SIG-M5 (cell line): ENCODE data around the gene CHST12.
"Not testable (repeated sequence)": the region's sequence is repeated elsewhere in the genome, so short reads cannot be mapped to it uniquely, and the experiment has no call there.

ENCODE experiments used
- DNase-seq: peaks from one replicate; lab custom pipeline; 2025; lab: John Stamatoyannopoulos, UW

CHST12 gene

DNA sequence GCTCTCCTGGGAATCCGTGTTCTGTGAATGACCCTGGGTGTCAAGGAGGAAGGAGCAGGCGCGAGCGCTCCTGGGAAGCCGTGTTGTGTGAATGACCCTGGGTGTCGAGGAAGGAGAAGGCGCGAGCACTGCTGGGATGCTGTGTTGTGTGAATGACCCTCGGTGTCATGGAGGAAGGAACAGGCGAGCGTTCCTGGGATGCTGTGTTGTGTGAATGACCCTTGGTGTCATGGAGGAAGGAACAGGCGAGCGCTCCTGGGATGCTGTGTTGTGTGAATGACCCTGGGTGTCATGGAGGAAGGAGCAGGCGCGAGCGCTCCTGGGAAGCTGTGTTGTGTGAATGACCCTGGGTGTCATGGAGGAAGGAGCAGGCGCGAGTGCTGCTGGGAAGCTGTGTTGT, 25.3 kb upstream of the CHST12 start:
- not testable (repeated sequence) for DNase-seq

DNA sequence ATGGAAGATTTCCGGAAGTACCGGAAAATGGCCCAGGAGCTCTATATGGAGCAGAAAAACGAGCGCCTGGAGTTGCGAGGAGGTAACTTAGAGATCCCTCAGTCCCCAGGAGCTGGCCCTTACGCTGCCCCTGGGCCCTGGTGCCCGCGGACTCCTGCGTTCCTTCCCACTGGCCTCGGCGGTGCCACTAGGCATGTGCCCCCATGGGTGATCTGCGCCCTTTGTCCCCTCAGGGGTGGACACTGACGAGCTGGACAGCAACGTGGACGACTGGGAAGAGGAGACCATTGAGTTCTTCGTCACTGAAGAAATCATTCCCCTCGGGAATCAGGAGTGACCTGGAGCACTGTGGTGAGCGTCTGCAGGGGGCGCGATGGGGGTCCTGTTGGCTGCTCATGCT, 24.2 kb upstream of the CHST12 start:
- DNase-seq = no peak

DNA sequence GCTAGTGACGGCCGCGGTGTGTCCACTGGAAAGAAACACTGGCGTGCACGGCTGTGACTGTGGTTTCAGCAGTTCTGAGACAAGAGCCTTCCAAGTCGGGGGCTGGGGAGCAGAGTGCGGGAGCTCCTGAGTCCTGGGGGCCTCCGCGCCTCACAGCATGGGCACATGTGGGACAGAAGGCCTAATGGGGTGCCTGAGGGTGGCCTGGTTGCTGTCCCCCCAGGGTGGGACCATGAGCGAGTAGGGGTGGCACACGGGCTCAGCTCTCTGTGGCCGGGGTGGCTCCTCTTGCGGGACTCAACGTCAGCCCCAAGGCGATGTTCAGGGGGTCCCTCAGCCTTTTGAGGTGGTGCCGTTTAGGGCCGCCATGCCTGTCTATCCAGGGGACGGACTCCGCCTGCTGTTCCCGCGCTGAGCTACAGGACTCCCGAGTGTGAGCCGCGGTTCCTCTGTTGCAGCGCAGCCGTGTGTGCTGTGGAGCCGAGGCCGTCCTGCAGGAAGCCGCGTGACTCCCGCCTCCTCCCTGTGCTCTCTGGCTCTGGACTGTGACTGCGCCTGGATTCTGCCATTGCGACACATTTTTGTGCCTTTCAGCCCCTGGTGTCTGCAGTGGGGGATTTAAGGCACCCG, 23.5 kb upstream of the CHST12 start:
- no peak for DNase-seq

DNA sequence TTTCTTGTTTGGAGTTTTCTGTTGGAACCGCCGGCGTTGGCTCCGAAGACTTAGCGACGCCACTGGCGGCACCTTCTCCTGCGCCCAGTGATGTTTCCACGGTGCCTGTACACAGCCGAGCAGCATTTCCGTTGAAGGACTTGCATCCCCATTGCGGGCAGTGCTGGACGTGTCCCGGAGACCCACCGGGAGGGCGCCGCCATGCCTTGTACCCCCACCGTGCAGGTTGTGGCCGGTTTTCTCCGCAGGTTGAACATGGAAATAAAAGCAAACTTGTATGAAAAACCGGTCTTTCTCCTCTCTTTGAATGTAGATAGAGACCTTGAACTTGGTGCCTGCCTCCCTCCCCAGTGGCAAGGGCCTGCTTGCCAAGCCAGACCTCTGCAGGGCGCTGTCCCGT, 22.9 kb upstream of the CHST12 start:
- DNase-seq = no peak

DNA sequence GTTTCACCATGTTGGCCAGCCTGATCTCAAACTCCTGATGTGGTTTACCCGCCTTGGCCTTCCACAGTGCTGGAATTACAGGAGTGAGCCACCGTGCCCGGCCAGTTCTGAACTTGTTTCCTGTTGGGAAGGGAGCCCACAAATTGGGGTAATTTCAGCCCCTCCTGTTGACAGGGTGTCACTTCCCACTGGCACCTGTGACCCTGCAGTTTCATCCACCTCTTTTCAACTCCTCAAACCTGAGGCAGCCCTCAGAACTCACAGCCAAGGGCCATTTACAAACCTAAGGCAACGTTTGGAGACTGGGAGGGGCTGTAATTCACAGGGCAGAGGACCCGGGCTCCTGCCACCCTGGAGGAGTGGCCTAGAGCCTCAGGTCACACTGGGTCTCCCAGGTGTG, 22.2 kb upstream of the CHST12 start:
- DNase-seq = no peak

DNA sequence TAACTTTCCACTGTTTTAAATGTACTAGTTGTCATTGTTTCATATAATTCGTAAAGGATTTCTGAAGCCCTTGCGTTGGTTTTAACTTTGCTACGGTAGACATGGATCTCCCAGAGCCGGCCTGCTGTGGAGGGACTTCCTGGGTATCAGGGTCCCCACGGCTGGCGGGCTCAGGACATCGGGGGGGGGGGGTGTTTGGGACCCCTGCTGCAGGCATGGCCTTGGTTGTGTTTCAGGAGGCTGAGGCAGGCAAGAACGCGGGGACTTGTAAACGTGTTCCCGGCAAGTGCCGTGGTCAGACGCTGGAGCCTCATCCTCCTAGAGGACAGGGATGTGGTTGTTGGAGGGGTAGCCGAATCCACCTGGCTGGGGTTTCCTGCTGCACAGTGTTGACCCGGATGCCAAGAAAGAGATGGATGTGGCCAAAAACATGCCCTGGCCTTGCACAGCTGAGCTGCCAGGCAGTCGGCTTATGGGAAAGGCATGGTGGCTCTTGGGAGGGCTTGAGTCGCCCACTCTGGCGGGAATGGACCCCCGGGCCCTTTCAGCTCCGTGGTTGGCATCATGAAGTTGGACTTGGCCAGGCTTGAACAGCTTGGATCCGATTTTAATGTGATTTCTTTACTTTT, 21.4 kb upstream of the CHST12 start:
- DNase-seq = no peak

DNA sequence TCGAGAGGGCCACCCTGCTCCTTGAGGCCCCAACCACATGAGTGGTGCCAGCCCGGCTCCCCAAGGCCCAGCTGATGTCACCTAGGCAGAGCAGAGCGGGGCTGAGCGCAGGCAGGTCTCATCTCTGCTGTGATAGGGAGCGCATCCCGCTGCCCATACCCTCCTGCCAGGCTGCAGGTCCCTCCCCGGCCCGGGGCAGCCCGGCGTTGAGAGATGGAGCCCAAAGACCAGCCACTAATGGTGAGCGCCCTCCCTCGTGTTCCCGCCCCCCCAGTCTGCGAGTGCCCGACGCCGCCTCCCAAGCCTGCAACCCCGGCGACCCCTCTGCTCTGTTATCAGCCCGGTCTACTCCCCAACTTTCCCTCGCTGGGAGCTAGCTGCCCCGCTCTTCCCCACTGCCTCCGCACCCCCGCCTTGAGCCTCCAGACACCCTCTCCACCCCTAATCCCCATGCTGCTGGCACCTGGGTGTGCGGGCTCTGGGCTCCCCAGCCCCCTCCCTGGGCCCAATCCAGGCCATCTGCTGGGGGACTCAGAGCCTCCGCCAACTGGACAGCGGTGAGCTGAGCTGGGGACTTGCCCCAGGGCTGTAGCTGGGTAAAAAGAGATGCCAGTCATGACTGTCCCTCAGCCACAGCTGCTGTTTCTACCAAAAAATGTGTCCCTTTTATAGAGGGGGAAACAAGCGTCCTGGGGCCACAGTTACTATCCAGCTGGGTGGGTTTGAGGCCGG, 19.7 kb upstream of the CHST12 start:
- no peak for DNase-seq

DNA sequence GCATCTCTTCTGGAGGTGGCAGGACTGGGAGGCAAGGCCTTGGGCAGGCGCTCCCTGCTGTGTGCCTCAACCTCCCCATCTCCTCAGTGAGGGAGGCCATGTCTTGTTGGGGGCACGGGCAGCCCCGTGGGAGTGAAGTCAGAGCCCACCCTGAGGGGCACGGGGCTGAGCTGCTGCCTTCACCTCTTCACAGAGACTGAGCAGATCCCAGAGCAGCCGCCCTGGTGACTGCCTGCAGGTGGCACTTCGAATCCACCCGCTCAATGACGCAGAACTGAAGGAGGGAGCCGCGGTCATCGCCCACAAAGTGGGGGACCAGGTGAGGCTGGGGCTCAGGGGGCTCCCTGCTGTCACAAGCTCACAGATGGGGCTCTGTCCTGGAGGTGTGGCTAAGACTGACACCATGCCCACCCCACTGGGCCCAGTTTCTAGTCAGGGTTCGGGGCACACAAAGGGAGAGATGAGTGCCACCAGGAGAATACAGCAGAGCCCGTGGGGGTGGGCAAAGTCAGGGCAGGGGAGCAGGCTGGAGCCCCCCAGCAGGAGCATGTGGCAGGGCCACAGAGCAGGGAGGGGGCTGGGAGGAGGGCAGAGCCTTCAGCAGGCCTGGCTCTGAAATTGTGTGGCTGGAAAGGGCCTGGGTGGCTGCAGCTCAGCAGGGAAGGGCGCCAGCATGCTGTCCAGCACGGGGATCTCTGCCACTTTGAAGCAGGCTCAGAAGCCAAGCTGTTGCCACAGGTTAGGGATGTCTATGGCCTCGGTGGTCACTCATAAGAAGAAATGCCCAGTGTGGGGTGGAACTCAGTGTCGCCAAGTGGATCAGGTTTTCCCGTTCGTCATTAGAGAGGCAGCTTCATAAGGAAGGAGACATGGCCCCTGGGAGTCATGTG, 18.8 kb upstream of the CHST12 start:
- DNase-seq = no peak

DNA sequence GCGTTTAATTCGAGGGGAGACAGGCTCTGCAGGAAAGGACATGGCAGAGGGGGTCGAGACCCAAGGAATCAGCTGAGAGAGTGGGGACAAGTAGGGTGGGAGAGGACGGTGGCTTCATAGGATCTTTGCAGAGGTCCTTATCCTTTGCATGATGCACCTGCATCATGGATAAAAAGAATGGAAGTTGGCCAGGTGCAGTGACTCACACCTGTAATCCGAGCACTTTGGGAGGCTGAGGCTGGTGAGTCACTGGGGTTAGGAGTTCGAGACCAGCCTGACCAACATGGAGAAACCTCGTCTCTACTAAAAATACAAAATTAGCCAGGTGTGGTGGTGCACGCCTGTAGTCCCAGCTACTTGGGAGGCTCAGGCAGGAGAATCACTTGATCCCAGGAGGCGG, 17.3 kb upstream of the CHST12 start:
- not testable (repeated sequence) for DNase-seq

DNA sequence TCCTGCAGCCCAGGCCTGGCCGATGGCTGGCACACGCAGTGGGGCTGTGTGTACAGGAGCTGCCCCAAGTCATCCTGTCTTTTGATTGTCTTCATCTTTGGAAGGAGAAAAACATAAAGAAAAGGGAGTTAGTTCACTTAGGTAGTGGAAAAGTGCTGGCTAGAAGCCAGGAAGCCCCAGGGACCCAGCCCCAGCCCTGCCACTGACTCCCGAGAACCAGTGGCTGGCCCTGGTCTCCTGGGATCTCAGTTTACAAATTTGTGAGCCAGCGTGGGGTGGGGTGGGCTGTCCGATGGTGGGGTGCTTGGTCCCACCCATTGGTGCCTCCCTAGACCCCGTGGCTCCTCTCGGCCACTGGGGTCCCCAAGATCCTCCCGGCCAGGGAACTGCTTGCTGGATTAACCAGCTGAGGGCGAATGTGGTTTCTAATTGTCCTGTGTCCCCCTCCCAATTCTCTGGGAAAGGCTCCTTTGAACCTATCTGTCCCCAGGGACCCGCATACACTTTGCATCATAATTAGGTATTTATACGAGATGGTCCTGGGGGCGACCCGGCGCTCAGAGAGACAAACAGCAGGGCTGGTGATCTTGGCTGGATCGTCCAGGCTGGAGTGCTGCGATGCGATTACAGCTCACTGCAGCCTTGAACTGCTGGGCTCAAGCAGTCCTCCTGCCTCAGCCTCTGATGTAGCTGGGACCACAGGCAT, 16.3 kb upstream of the CHST12 start:
- no peak for DNase-seq

DNA sequence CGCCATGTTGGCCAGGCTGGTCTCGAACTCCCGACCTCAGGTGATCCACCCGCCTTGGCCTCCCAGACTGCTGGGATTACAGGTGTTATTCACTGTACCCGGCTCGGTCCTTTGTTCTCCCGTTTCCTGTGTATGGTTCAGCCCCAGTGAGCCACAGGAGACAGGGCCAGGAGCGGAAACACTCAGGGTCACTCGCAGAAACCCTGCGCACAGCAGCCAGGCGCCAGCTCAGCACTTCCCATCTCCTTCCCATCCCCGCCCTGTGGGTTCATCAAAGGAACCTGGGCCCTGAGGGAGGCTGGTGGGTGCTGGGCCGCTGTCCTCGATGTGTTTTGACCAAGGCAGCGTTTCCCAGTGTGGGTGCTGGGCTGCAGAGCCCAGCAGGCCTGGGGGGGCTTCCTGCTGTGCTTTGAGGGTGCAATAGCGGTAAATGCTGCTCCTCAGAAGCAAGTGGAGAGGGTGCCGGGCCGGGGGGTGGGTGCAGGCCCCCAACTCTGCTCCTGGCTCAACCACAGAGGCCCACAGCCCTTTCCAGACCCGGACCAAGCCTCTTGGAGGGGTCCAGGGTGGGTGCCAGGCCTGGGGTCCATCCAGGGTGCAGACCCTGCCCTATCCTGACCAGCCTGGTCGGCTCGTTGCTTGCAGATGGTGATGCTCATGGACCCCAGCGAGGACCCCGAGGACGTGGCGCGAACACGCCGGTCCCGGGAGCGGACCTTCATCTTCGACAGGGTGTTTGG, 15.3 kb upstream of the CHST12 start:
- no peak for DNase-seq

DNA sequence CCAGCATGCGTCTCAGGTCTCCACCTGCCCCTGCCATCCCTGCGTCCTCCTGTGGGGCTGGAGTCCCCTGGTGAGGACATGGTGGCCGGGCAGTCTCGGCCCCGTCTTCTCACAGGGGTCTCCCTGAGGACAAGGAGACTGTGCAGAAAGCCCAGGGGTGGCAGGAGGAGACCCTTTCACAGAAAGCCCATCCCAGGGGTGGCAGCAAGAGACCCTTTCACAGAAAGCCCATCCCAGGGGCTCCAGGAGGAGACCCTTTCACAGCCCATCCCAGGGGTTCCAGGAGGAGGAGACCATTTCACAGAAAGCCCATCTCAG, 14.8 kb upstream of the CHST12 start:
- no peak for DNase-seq

DNA sequence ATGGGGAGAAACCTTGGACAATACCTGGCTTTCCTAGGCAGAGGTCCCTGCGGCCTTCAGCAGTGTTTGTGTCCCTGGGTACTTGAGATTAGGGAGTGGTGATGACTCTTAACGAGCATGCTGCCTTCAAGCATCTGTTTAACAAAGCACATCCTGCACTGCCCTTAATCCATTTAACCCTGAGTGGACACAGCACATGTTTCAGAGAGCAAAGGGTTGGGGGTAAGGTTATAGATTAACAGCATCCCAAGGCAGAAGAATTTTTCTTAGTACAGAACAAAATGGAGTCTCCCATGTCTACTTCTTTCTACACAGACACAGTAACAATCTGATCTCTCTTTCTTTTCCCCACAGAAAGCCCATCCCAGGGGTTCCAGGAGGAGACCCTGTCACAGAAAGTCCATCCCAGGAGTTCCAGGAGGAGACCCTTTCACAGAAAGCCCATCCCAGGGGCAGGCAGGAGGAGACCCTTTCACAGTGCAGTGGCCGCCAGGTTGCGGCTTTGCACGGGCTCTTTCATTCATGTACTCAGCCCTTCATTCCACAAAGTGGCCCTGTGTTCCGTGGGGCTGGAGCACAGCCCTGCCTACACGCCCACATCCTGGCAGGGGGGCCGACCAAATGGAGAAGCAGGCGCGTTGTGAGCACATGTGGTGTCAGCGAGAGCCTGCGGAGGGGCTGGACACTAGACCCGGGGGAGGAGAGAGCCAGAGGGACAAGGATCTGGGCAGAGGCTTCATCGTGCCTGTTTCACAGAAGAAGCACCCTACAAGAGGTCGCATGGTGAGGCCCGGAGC, 13.2 kb upstream of the CHST12 start:
- DNase-seq = not testable (repeated sequence)

DNA sequence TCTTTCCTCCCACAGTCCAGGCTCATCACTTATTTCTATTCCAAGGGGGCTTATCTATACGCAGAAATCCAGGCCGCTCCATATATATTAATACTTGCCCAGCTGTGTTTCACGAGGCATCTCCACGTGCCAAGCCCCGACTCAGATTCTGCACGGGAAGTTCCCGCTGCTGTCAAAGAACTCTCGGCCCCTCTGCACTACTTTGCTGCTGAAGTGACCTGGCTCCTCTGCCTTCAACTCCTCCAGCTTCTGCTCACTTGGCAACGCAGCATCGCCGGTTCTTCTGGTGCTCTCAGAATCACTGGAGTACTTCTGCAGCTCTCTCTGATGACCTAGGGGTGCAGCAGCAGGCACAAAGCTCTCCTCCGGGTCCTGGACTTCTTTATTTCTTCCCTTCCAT, 9.7 kb upstream of the CHST12 start:
- no peak for DNase-seq

DNA sequence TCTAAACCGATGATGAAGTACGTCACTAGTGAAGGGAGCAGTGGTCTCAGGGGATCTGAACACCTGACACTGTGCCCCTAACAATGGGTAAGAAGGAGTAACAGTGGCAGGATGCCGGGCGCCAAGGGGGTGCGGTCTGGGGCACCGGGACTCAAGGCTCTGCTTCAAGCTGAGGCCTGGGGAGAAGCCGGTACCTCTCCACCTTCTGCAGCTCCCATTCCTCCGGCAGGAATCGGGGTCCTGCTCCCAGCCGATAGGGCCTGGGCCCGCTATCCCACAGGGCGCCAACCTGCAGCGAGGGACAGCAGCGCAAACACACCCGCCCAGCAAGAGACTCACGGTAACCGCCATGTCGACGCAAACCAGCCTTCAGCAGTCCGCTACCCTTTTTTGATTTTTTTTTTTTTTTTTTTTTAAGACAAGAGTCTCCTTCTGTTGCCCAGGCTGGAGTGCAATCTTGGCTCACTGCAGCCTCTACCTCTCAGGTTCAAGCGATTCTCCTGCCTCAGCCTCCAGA, 8.8 kb upstream of the CHST12 start:
- DNase-seq = no peak

DNA sequence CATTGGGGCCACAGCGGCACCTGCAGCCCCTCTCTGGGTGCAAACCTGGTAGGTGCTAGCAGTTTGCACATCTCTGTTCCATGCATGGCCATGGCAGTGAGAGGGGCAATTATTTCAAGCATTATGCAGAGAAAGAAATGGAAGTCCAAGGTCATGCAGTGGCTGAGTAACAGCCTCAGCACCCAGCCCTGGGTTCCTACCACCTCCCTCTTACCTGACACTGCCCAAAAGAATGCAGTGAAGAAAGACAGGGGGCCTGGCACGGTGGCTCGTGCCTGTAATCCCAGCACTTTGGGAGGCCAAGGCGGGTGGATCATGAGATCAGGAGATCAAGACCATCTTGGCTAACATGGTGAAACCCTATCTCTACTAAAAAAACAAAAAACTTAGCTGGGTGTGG, 4.9 kb upstream of the CHST12 start:
- DNase-seq = no peak

DNA sequence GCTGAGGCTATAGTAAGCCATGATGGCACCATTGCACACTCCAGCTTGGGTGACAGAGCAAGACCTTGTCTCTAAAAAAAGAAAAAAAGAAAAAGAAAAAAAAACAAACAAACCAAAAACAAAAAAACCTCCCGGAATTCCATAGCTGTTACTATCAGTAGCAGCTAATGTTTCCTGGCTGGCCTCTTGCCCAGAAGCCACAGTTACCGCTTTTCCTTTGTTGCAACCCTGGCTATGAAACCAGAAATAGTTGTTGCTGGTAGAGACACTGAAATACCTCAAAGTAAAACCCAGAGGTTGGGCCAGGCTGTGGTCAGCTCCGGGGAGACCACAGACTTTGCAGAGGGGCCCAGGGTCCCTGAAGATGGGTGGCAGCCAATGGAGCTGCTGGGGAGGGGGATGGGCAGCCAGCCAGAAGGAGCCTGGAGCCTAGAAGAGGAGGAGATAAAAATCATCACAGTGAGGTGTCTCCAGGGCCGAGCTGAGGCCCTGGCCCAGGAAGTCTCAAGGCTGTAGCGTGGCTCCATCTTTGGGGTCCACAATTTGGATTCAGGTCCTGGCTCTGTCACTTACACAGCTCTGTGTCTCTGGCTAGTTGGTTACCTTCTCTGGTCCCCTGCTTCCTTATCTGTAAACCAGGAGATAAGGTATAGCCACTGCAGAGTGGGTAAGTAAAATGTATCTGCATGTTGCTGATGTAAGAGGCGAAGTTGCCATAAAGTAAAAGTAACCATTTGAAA, 3.4 kb upstream of the CHST12 start:
- DNase-seq = peak; percentile 88

DNA sequence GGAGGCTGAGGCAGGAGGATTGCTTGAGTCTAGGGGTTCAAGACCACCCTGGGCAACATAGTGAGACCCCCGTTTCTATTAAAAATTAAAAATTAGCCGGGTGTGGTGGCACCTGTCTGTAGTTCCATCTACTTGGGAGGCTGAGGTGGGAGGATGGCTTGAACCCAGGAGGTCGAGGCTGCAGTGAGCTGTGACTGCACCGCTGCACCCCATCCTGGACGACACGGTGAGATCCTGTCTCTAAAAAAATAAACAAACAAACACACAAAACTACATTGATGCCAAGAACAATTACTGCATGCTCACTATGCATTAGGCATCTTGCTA, 761 bp upstream of the CHST12 start:
- no peak for DNase-seq

DNA sequence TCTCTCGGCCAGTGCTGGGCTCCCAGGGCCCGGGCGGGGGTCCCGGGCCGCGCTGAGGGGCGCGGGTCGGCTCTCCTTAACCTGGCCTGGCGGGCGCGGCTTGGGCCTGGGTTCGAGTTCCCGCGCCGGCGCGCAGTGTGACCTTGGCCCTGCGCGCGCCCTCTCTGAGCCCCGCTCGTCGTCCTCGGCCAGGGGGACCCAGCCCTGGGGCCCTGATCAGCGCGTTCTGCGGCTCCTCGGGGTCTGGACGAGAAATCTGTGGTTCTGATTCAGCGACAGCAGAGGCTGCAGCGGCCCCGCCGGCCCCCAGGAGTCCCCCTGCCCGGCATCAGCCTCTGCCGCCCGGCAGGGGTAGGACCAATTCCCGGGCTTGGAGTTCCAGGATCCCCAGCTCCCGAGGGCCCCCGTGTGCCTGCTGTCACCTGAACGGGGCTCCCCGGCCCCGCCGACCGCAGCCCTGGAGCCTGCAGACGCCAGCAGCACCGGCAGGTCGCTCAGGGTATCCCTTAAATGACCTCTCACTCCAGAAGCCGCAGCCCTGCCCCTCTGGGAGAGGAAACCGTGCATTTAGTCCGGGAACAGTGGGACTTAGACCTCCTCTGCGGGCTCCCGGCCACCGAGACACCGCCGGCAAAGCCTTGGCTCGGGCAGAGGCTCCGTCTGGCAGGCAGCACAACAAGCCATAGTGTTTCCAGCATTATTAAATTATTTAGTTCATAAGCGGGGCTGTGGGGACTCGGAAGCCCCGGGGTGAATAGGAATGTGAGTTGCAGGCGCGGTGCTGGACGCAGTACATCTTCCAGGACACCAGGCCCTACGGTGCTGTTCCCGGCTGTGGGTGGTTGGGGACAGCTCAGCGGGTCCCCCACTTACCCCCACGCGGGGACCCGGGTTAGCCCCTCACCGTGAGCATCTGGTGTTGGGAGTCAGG, 572 bp downstream of the CHST12 start:
- no peak for DNase-seq
